ENCODE results near the gene AQP3.
"Not testable (repeated sequence)": the region's sequence is repeated elsewhere in the genome, so short reads cannot be mapped to it uniquely, and the experiment has no call there.

- TF ChIP-seq CTCF (IDR thresholded peaks at IDR 0.05); POLR2AphosphoS5 (IDR thresholded peaks at IDR 0.05; ENCODE audit: low read depth, low read length): not testable (repeated sequence)
These were observed 8.1 kb upstream of the AQP3 start for GRCh38 chr9:33455456-33455855.
